Hepatocyte (in vitro differentiated cells): ENCODE results near the gene COBL.

Experiments
- EZH2phosphoT487 ChIP-seq: fragments of 200-600 bp; sonication (generic); IDR thresholded peaks from one replicate; pipeline ENCODE4 v1.6.1; 2018; ENCODE audit warnings: antibody characterized with exemption, mild to moderate bottlenecking, low read depth, moderate library complexity; ENCODE audit not compliant: unreplicated experiment, severe bottlenecking
- TF ChIP-seq, protein P1 (sequence below): fragments of 200-600 bp; sonication (generic); IDR thresholded peaks from 2 replicates; pipeline ENCODE4 v1.5.1; 2016; ENCODE audit warnings: antibody characterized with exemption, mild to moderate bottlenecking; ENCODE audit not compliant: poor library complexity

- no peak for TF ChIP-seq EZH2phosphoT487
- TF ChIP-seq, protein P1, sequence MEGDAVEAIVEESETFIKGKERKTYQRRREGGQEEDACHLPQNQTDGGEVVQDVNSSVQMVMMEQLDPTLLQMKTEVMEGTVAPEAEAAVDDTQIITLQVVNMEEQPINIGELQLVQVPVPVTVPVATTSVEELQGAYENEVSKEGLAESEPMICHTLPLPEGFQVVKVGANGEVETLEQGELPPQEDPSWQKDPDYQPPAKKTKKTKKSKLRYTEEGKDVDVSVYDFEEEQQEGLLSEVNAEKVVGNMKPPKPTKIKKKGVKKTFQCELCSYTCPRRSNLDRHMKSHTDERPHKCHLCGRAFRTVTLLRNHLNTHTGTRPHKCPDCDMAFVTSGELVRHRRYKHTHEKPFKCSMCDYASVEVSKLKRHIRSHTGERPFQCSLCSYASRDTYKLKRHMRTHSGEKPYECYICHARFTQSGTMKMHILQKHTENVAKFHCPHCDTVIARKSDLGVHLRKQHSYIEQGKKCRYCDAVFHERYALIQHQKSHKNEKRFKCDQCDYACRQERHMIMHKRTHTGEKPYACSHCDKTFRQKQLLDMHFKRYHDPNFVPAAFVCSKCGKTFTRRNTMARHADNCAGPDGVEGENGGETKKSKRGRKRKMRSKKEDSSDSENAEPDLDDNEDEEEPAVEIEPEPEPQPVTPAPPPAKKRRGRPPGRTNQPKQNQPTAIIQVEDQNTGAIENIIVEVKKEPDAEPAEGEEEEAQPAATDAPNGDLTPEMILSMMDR, result no peak
Measured at GRCh38 chr7:51315393-51316261, 982 bp downstream of the COBL start.
